ENCODE measurements around the gene CPA4.
"Not testable (repeated sequence)": the region's sequence is repeated elsewhere in the genome, so short reads cannot be mapped to it uniquely, and the experiment has no call there.

DNA sequence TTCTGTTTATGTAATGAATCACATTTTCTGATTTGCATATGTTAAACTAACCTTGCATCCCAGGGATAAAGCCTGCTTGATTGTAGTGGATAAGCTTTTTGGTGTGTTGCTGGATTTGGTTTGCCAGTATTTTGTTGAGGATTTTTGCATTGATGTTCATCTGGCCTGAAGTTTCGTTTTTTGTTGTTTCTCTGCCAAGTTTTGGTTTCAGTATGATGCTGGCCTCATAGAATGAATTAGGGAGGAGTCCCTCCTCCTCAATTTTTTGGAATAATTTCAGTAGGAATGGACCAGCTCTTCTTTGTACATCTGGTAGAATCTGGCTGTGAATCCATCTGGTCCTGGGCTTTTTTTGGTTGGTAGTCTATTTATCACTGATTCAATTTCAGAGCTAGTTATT is 49.5 kb upstream of the CPA4 start:
- TF ChIP-seq, protein P1, sequence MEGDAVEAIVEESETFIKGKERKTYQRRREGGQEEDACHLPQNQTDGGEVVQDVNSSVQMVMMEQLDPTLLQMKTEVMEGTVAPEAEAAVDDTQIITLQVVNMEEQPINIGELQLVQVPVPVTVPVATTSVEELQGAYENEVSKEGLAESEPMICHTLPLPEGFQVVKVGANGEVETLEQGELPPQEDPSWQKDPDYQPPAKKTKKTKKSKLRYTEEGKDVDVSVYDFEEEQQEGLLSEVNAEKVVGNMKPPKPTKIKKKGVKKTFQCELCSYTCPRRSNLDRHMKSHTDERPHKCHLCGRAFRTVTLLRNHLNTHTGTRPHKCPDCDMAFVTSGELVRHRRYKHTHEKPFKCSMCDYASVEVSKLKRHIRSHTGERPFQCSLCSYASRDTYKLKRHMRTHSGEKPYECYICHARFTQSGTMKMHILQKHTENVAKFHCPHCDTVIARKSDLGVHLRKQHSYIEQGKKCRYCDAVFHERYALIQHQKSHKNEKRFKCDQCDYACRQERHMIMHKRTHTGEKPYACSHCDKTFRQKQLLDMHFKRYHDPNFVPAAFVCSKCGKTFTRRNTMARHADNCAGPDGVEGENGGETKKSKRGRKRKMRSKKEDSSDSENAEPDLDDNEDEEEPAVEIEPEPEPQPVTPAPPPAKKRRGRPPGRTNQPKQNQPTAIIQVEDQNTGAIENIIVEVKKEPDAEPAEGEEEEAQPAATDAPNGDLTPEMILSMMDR (IDR thresholded peaks at IDR 0.05) = not testable (repeated sequence)
- TF ChIP-seq POLR2A (IDR thresholded peaks at IDR 0.05) = not testable (repeated sequence)
